Renal cortical epithelial cell (primary cell): ENCODE results near the gene FRMD4A. TPM values are rescaled to one million over a fixed set of nuclear protein-coding genes. Genes with fewer than 3 reads are reported as not detected.
A peak's percentile ranks its signal among the peaks of the same experiment; 100 is the strongest.

Experiments used
- DNase-seq: peaks from one replicate; pipeline ENCODE4 v3.0.0-alpha.2; 2011; ENCODE audit warnings: low read depth
- total RNA-seq: library from RNA; depleted of rRNA; stranded (reverse); fragments of >200 nt; gene quantifications from 2 replicates; pipeline ENCODE4 v1.2.3, GENCODE V29; 2014

FRMD4A gene
- total RNA-seq, 1 donor from 2014 or later: 18.6 TPM

- DNase-seq: no peak
These were observed 652.5 kb downstream of the FRMD4A start for GRCh38 chr10:13678101-13678843.

GRCh38 chr10:13674645-13675588, 655.8 kb downstream of the FRMD4A start:
- DNase-seq: no peak

- no peak for DNase-seq
These were observed 657.6 kb downstream of the FRMD4A start for GRCh38 chr10:13673156-13673555.

GRCh38 chr10:13672548-13672947, 658.2 kb downstream of the FRMD4A start:
- DNase-seq: no peak

GRCh38 chr10:13671904-13672303, 658.8 kb downstream of the FRMD4A start:
- DNase-seq: no peak

- DNase-seq: no peak
These were observed 660.4 kb downstream of the FRMD4A start for GRCh38 chr10:13670311-13670710.

- DNase-seq: no peak
These were observed 660.8 kb downstream of the FRMD4A start for GRCh38 chr10:13669901-13670300.

- DNase-seq: peak; percentile 83
These were observed 661.4 kb downstream of the FRMD4A start for GRCh38 chr10:13669182-13669855.

GRCh38 chr10:13668126-13668525, 662.6 kb downstream of the FRMD4A start:
- DNase-seq: no peak

- no peak for DNase-seq
These were observed 665.0 kb downstream of the FRMD4A start for GRCh38 chr10:13665516-13666262.

- no peak for DNase-seq
These were observed 669.5 kb downstream of the FRMD4A start for GRCh38 chr10:13661256-13661655.

GRCh38 chr10:13660551-13660920, 670.2 kb downstream of the FRMD4A start:
- DNase-seq: no peak

- DNase-seq: peak; percentile 16
These were observed 670.7 kb downstream of the FRMD4A start for GRCh38 chr10:13659887-13660550.

- no peak for DNase-seq
These were observed 671.6 kb downstream of the FRMD4A start for GRCh38 chr10:13658871-13659685.

- no peak for DNase-seq
These were observed 672.5 kb downstream of the FRMD4A start for GRCh38 chr10:13658264-13658663.

- DNase-seq: no peak
These were observed 673.5 kb downstream of the FRMD4A start for GRCh38 chr10:13657101-13657680.

- DNase-seq: no peak
These were observed 674.2 kb downstream of the FRMD4A start for GRCh38 chr10:13656337-13657100.

- no peak for DNase-seq
These were observed 675.9 kb downstream of the FRMD4A start for GRCh38 chr10:13654846-13655245.
